GM12878 (cell line): ENCODE data around the gene METTL16. TPM values are rescaled to one million over a fixed set of nuclear protein-coding genes. Genes with fewer than 3 reads are reported as not detected.

Experiments used
- ATAC-seq: fragments of 200-7000 bp; cut with Tn5 transposase; 3 replicates; pipeline ENCODE4 v1.9.1; 2020; ENCODE audit warnings: mild to moderate bottlenecking, moderate library complexity
- BruUV-seq: library from RNA; stranded (reverse); fragments of 400-500 nt; replicated peaks from 2 replicates; lab custom pipeline; 2021; lab: Mats Ljungman, UMichigan
- CTCF ChIA-PET: fragments of 300-600 bp; sonication (Branson Sonifier 250); formaldehyde crosslinking; extraction: SDS; loops from one replicate; lab custom pipeline; 2021; ENCODE audit warnings: inconsistent platforms; lab: Yijun Ruan, JAX
- POLR2A ChIA-PET: fragments of 350-600 bp; formaldehyde crosslinking; extraction: SDS; loops from one replicate; lab custom pipeline; 2021; ENCODE audit warnings: inconsistent platforms; lab: Charles Lee
- RAD21 ChIA-PET: fragments of 300-600 bp; sonication (Branson Sonifier 250); formaldehyde crosslinking; loops from one replicate; lab custom pipeline; 2023; ENCODE audit warnings: antibody characterized with exemption; ENCODE audit not compliant: unreplicated experiment; lab: Charles Lee
- SMC1A ChIA-PET: fragments of 300-600 bp; sonication (Branson Sonifier 250); formaldehyde crosslinking; loops from one replicate; lab custom pipeline; 2023; ENCODE audit not compliant: unreplicated experiment, uncharacterized antibody; lab: Charles Lee
- DNase-seq: peaks from one replicate; pipeline ENCODE4 v3.0.0-alpha.2; 2011; ENCODE audit warnings: low read depth, low spot score
- FAIRE-seq: peaks from 3 replicates; lab custom pipeline; 2011; peaks lifted over from hg19 to GRCh38; lab: Jason Lieb, UNC
- H2AFZ ChIP-seq: 2 replicates; pipeline ENCODE4 v1.6.0; 2011; ENCODE audit warnings: low read depth, low read length, control low read depth; ENCODE audit not compliant: control insufficient read depth
- H3K27ac ChIP-seq: 2 replicates; pipeline ENCODE4 v1.5.1; 2011; ENCODE audit warnings: control low read depth; ENCODE audit not compliant: control insufficient read depth, insufficient read depth
- H3K27me3 ChIP-seq, 2 experiments: replicated peaks in 1 of 2; 2 replicates each; pipeline versions ENCODE4 v1.6.0 to v1.6.1; 2011; ENCODE audit warnings: low read length in 1 of 2; ENCODE audit not compliant: control insufficient read depth in 2 of 2, insufficient read depth in 2 of 2
- H3K36me3 ChIP-seq, 2 experiments: 2 replicates each; pipeline ENCODE4 v1.5.1; 2011; ENCODE audit warnings: low read length in 1 of 2; ENCODE audit not compliant: control insufficient read depth in 2 of 2, insufficient read depth in 2 of 2
- H3K4me1 ChIP-seq: 2 replicates; pipeline ENCODE4 v1.6.1; 2011; ENCODE audit warnings: mild to moderate bottlenecking, low read length, moderate library complexity, mixed read lengths; ENCODE audit not compliant: control insufficient read depth, insufficient read depth
- H3K4me2 ChIP-seq: 2 replicates; pipeline ENCODE4 v1.6.0; 2011; ENCODE audit warnings: control low read depth; ENCODE audit not compliant: control insufficient read depth, insufficient read depth
- H3K4me3 ChIP-seq: fragments of 200-600 bp; sonication (generic); 2 replicates; pipeline ENCODE4 v1.5.1; 2016
- H3K79me2 ChIP-seq: 2 replicates; pipeline ENCODE4 v1.6.0; 2011; ENCODE audit warnings: low read length; ENCODE audit not compliant: control insufficient read depth, insufficient read depth
- H3K9ac ChIP-seq: 2 replicates; pipeline ENCODE4 v1.8.0; 2011; ENCODE audit warnings: low read length, control low read depth, mixed read lengths; ENCODE audit not compliant: control insufficient read depth, insufficient read depth
- H3K9me3 ChIP-seq: replicated peaks from 3 replicates; pipeline ENCODE4 v1.5.1; 2011; ENCODE audit warnings: mild to moderate bottlenecking, low read length; ENCODE audit not compliant: control insufficient read depth, insufficient read depth
- H4K20me1 ChIP-seq: 2 replicates; pipeline ENCODE4 v1.6.0; 2011; ENCODE audit not compliant: control insufficient read depth, insufficient read depth
- BCL11A ChIP-seq: IDR thresholded peaks from 2 replicates; pipeline ENCODE4 v1.6.1; 2011; ENCODE audit warnings: low read depth, low read length
- CBFB ChIP-seq: IDR thresholded peaks from 2 replicates; pipeline ENCODE4 v1.6.1; 2016; ENCODE audit warnings: antibody characterized with exemption, low read depth
- CREM ChIP-seq: IDR thresholded peaks from 2 replicates; pipeline ENCODE4 v1.6.1; 2014; ENCODE audit warnings: antibody characterized with exemption, low read depth
- IRF3 ChIP-seq: fragments of 450-650 bp; IDR thresholded peaks from 2 replicates; pipeline ENCODE4 v1.6.1; 2014; ENCODE audit warnings: mild to moderate bottlenecking
- NR2F1 ChIP-seq: fragments of 450-650 bp; conservative IDR thresholded peaks from 2 replicates; pipeline ENCODE4 v1.6.1; 2017; ENCODE audit warnings: mild to moderate bottlenecking
- PAX8 ChIP-seq: fragments of 450-650 bp; IDR thresholded peaks from 2 replicates; pipeline ENCODE4 v1.6.1; 2017; ENCODE audit warnings: mild to moderate bottlenecking, moderate library complexity
- POLR2AphosphoS5 ChIP-seq: IDR thresholded peaks from 2 replicates; pipeline ENCODE4 v1.6.1; 2011; ENCODE audit warnings: mild to moderate bottlenecking, low read length, inconsistent platforms
- TAF1 ChIP-seq: IDR thresholded peaks from 2 replicates; pipeline ENCODE4 v1.6.1; 2011; ENCODE audit warnings: mild to moderate bottlenecking, low read depth, low read length, borderline replicate concordance
- ZNF274 ChIP-seq: IDR thresholded peaks from one replicate; pipeline ENCODE4 v1.8.0; 2011; ENCODE audit not compliant: insufficient read length, insufficient read depth
- ZNF622 ChIP-seq: fragments of 450-650 bp; IDR thresholded peaks from 2 replicates; pipeline ENCODE4 v1.6.1; 2017; ENCODE audit warnings: mild to moderate bottlenecking, inconsistent platforms
- ZZZ3 ChIP-seq: IDR thresholded peaks from 2 replicates; pipeline ENCODE4 v1.6.1; 2011; ENCODE audit warnings: low read depth; ENCODE audit not compliant: control insufficient read depth, insufficient read length
- WGBS: methylation state at CpG from one replicate; pipeline ENCODE4 v1.1.6; 2016; ENCODE audit warnings: low lambda C conversion rate; ENCODE audit not compliant: insufficient replicate concordance, insufficient coverage; ENCODE audit errors: missing lambda C conversion rate; 5-methylcytosine and 5-hydroxymethylcytosine counted together
- in situ Hi-C: fragments of 300-500 bp; cut with MboI; formaldehyde crosslinking; loops from 9 replicates; pipeline ENCODE4 v1.14.3; 2018; ENCODE audit warnings: mixed read lengths
- intact Hi-C: fragments of 100-400 bp; cut with micrococcal nuclease; formaldehyde crosslinking; loops from one replicate; pipeline ENCODE4 v1.14.2; 2022; ENCODE audit not compliant: unreplicated experiment
- polyA plus RNA-seq, 11 experiments: library from polyadenylated mRNA; depleted of rRNA in 4 of 11; unstranded in 6 of 11; stranded (reverse) in 5 of 11; fragments of >200 nt; fragmentation: Nextera tagmentation in 4 of 11; fragmentation: Illumina TruSeq in 1 of 11; extraction: Ambion mirVana in 4 of 11; extraction: Trizol in 1 of 11; gene quantifications; 1 replicate in 1 of 11; 2 replicates in 10 of 11; pipeline versions ENCODE4 v1.2.1 to v1.2.3, GENCODE V29; 2011 to 2016; ENCODE audit warnings: inconsistent platforms in 2 of 11, missing spikeins in 2 of 11, low read depth in 1 of 11
- total RNA-seq, 4 experiments: library from RNA; depleted of rRNA in 3 of 4; stranded (reverse); fragments of >200 nt in 3 of 4; fragmentation: Illumina TruSeq in 1 of 4; extraction: Trizol in 1 of 4; gene quantifications; 2 replicates each; pipeline versions ENCODE4 v1.2.1 to v1.2.3, GENCODE V29; 2013 to 2021

Gene METTL16
- total and polyA plus RNA-seq, 10 of the 15 experiments (the other 5 are each of a cell fraction or from before 2014, with no cell fraction given) = 15.6 to 34.3 (median 23.7) TPM

GRCh38 chr17:2374549-2375285, 137.0 kb downstream of the METTL16 start (continued):
- TF ChIP-seq ZNF274 = no peak
- no peak for TF ChIP-seq BCL11A
- no peak for TF ChIP-seq CREM
- no peak for TF ChIP-seq ZZZ3
- TF ChIP-seq CBFB = no peak
- no peak for TF ChIP-seq ZNF622

- BruUV-seq = no TSS peak
- intact Hi-C loops = no loop called here
- Histone ChIP-seq H3K9me3 (no peaks in the 10 kb centered on the region), H4K20me1 (no peaks in the 10 kb centered on the region), H3K36me3 (no peaks in the 10 kb centered on the region; a peak in 2 of 4 replicates), H3K79me2 (no peaks in the 10 kb centered on the region), H3K9ac (no peak overlapping the region), H3K27ac (no peak overlapping the region), H3K4me2 (no peak overlapping the region), H2AFZ (no peak overlapping the region), H3K4me3 (no peak overlapping the region), H3K27me3 (no peaks in the 10 kb centered on the region), H3K4me1 (no peaks in the 10 kb centered on the region)
- ChIA-PET POLR2A (no interaction called here), RAD21 (interaction anchor here (1.9 kb wide), 1 partner anchor 9 kb away, joined by 5 read pairs; no protein-coding TSS in a partner anchor), SMC1A (interaction anchor here (1.8 kb wide), 1 partner anchor 43 kb away, joined by 7 read pairs; no protein-coding TSS in a partner anchor), CTCF (interaction anchor here (0.8 to 1.9 kb wide), 2 partner anchors 9 to 43 kb away, joined by 3 to 8 read pairs; no protein-coding TSS in a partner anchor)
- WGBS = 91% methylated on average over 15 of the region's 18 CpGs
- no peak for TF ChIP-seq PAX8
- TF ChIP-seq IRF3 = no peak
- TF ChIP-seq TAF1 = no peak
- no peak for TF ChIP-seq NR2F1
- no peak for TF ChIP-seq POLR2AphosphoS5
- FAIRE-seq = no peak
- no peak for DNase-seq
- in situ Hi-C loops = no loop called here
- ATAC-seq = no peak
Observed at GRCh38 chr17:2373179-2373578, 138.5 kb downstream of the METTL16 start.
